Endothelial cell of umbilical vein (primary cell): Measurements from ENCODE around the gene RMDN3.

Experiments
- EZH2 ChIP-seq: IDR thresholded peaks from 2 replicates; pipeline ENCODE4 v1.6.1; 2012; ENCODE audit warnings: borderline replicate concordance, low read depth, mild to moderate bottlenecking, moderate library complexity, low read length, inconsistent platforms; ENCODE audit not compliant: severe bottlenecking
- FOS ChIP-seq: IDR thresholded peaks from 2 replicates; pipeline ENCODE4 v1.6.1; 2011; ENCODE audit warnings: mild to moderate bottlenecking, low read length, moderate library complexity, borderline replicate concordance; ENCODE audit not compliant: insufficient read depth
- GATA2 ChIP-seq: IDR thresholded peaks from 2 replicates; pipeline ENCODE4 v1.7.0; 2011; ENCODE audit warnings: low read depth, mild to moderate bottlenecking, moderate library complexity, mixed read lengths, low read length; ENCODE audit not compliant: insufficient read length, insufficient read depth
- JUN ChIP-seq: IDR thresholded peaks from 2 replicates; pipeline ENCODE4 v1.6.1; 2011; ENCODE audit warnings: borderline replicate concordance, low read depth; ENCODE audit not compliant: insufficient read length, insufficient read depth
- MYC ChIP-seq: IDR thresholded peaks from one replicate; pipeline ENCODE4 v1.6.1; 2011; ENCODE audit warnings: mild to moderate bottlenecking, low read depth, low read length
- POLR2A ChIP-seq: IDR thresholded peaks from 2 replicates; pipeline ENCODE4 v1.6.1; 2012; ENCODE audit warnings: low read depth, mild to moderate bottlenecking, control low read depth, low read length
- POLR2AphosphoS5 ChIP-seq: IDR thresholded peaks from 2 replicates; pipeline ENCODE4 v1.6.1; 2012; ENCODE audit warnings: low read depth, mild to moderate bottlenecking, control low read depth, low read length, moderate library complexity; ENCODE audit not compliant: insufficient read depth
- TF ChIP-seq, protein P1 (sequence below), 2 donors: IDR thresholded peaks; 1 replicate in 1 of 2; 2 replicates in 1 of 2; pipeline ENCODE4 v1.5.1; 2011; ENCODE audit warnings: low read length in 2 of 2, mild to moderate bottlenecking in 2 of 2, moderate library complexity in 2 of 2, control low read depth in 1 of 2, inconsistent platforms in 1 of 2, low read depth in 1 of 2; ENCODE audit not compliant: insufficient read depth in 1 of 2; ENCODE audit errors: extremely low read depth in 1 of 2
- TF ChIP-seq, protein P2 (sequence below): IDR thresholded peaks from 2 replicates; pipeline ENCODE4 v1.6.1; 2011; ENCODE audit not compliant: insufficient read depth, insufficient read length

DNA sequence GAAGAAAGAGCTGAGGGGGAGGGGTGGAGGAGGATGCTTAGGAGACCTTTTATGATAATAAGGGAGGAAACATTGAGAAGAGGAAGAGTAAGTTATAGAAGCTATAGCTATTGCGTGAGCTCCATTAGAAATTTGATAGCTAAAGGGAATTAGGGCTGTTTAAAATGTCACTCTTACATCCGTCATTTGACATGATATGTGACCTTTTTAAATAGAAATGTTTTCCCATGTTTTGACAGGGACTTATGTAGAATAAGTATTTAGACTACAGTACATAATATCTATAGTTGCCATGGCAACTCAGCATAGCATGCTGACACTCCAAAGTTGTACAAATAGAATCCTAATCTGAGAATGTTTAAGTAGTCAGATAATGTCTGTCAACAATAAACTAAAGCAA is 40.9 kb downstream of the RMDN3 start:
- TF ChIP-seq, protein P1, sequence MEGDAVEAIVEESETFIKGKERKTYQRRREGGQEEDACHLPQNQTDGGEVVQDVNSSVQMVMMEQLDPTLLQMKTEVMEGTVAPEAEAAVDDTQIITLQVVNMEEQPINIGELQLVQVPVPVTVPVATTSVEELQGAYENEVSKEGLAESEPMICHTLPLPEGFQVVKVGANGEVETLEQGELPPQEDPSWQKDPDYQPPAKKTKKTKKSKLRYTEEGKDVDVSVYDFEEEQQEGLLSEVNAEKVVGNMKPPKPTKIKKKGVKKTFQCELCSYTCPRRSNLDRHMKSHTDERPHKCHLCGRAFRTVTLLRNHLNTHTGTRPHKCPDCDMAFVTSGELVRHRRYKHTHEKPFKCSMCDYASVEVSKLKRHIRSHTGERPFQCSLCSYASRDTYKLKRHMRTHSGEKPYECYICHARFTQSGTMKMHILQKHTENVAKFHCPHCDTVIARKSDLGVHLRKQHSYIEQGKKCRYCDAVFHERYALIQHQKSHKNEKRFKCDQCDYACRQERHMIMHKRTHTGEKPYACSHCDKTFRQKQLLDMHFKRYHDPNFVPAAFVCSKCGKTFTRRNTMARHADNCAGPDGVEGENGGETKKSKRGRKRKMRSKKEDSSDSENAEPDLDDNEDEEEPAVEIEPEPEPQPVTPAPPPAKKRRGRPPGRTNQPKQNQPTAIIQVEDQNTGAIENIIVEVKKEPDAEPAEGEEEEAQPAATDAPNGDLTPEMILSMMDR (IDR thresholded peaks at IDR 0.05; ENCODE audit: extremely low read depth in 1 of 2, insufficient read depth in 1 of 2, low read depth in 1 of 2, low read length in 2 of 2): no peak
- TF ChIP-seq MYC (no peak), EZH2 (no peak), POLR2A (no peak), POLR2AphosphoS5 (no peak), GATA2 (no peak), JUN (no peak), FOS (no peak)
- TF ChIP-seq, protein P2, sequence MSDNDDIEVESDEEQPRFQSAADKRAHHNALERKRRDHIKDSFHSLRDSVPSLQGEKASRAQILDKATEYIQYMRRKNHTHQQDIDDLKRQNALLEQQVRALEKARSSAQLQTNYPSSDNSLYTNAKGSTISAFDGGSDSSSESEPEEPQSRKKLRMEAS: no peak
